SK-N-MC (cell line): ENCODE results near the gene CCDC60.

Experiments used
- DNase-seq: peaks from one replicate; pipeline ENCODE4 v3.0.0-alpha.2; 2011; ENCODE audit warnings: low read depth, low spot score
- H3K27ac ChIP-seq: fragments of 200-600 bp; sonication (generic); 2 replicates; pipeline ENCODE4 v1.5.1; 2016; ENCODE audit warnings: mixed run types
- H3K36me3 ChIP-seq: fragments of 200-600 bp; sonication (generic); 2 replicates; pipeline ENCODE4 v1.6.1; 2017; ENCODE audit warnings: antibody characterized with exemption, low read length, mixed read lengths; ENCODE audit not compliant: insufficient read depth
- H3K4me3 ChIP-seq: fragments of 200-600 bp; sonication (generic); 2 replicates; pipeline ENCODE4 v1.5.1; 2016
- H3K9ac ChIP-seq: fragments of 200-600 bp; sonication (generic); 2 replicates; pipeline ENCODE4 v1.8.0; 2017; ENCODE audit warnings: mixed run types, mixed read lengths; ENCODE audit not compliant: insufficient read length
- H3K9me3 ChIP-seq: fragments of 200-600 bp; sonication (generic); 2 replicates; pipeline ENCODE4 v1.6.1; 2017; ENCODE audit warnings: low read depth, mild to moderate bottlenecking, antibody characterized with exemption, low read length, moderate library complexity, mixed read lengths
- EZH2 ChIP-seq: fragments of 200-600 bp; sonication (generic); IDR thresholded peaks from one replicate; pipeline ENCODE4 v1.6.1; 2017; ENCODE audit warnings: antibody characterized with exemption
- FOXP2 ChIP-seq: optimal IDR thresholded peaks from 2 replicates; pipeline ENCODE3; 2011; ENCODE audit warnings: mild to moderate bottlenecking, moderate library complexity; ENCODE audit not compliant: insufficient read depth; ENCODE audit errors: extremely low read length, control extremely low read depth
- POLR2AphosphoS5 ChIP-seq: IDR thresholded peaks from 2 replicates; pipeline ENCODE4 v1.6.1; 2012; ENCODE audit warnings: mild to moderate bottlenecking, low read depth, low read length, borderline replicate concordance

The CCDC60 gene

DNA sequence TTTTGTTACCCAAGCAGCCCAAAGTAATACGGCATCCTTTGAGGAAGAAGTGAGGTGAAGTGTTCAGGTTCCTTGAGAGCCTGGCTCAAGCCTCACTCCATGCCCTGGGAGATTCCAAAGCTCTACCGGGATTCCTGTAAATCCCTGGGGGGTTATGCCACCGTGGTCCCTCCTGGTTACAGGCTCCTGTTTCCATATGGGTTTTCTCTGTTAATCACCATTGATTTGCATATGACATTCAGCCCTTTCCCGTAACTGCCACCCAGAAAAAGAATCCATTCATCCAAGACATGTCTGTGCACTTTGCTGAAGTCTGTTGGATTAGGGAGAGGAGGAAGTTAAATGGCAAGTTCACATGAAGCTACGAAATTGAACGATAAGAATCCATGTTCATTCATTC lies 27.9 kb upstream of the CCDC60 start:
- no peak for DNase-seq
- H3K4me3 ChIP-seq: no peak overlapping the region
- H3K36me3 ChIP-seq: no peaks in the 10 kb centered on the region
- TF ChIP-seq EZH2: no peak
- TF ChIP-seq FOXP2: no peak
- TF ChIP-seq POLR2AphosphoS5: no peak
- H3K9ac ChIP-seq: no peak overlapping the region
- H3K27ac ChIP-seq: no peak overlapping the region
- no peaks in the 10 kb centered on the region for H3K9me3 ChIP-seq

- Histone ChIP-seq H3K9ac (no peak overlapping the region), H3K36me3 (no peaks in the 10 kb centered on the region), H3K4me3 (no peak overlapping the region), H3K27ac (no peak overlapping the region), H3K9me3 (no peaks in the 10 kb centered on the region)
- no peak for DNase-seq
- TF ChIP-seq EZH2 (no peak), POLR2AphosphoS5 (no peak), FOXP2 (no peak)
Measured at GRCh38 chr12:119307747-119308146, 26.8 kb upstream of the CCDC60 start.

DNA sequence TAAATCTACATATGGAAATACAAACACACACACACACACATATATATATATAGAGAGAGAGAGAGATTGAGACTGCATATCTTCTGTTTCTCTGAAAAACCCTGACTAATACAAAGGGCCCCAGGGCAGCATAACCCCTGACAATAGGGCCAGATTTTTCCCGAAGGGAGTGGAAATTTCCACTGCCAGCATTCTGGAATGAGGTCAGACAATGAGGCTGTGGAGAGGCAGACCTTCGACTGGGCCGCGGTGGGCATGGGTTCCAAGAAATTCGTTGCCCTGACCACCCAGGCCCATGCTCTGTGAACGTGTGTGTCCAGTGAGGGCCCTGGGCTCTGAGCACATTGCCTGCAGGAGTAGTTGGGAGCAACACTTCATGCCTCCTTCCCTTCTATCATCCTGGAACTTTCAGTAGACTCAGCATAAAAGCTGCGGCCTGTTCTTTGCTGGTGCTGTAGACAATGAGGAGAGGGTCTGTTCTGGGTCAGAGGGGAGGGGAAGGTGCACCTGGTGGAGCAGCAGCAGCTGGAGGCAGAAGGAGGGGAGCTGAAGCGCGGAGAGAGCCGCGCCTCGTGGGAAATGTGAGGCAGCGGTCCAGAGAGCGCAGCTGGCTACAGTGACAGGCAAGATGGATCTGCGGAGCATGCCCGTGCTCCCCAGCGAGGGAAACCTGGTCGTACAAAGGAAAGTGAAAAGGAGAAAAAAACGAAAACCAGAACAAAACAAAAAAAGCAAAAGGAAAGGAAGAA lies 25.6 kb upstream of the CCDC60 start:
- H3K27ac ChIP-seq: no peak overlapping the region
- no peak for DNase-seq
- H3K4me3 ChIP-seq: no peak overlapping the region
- no peak overlapping the region for H3K9ac ChIP-seq
- H3K36me3 ChIP-seq: no peaks in the 10 kb centered on the region
- no peaks in the 10 kb centered on the region for H3K9me3 ChIP-seq
- TF ChIP-seq FOXP2: no peak
- no peak for TF ChIP-seq EZH2
- no peak for TF ChIP-seq POLR2AphosphoS5

DNA sequence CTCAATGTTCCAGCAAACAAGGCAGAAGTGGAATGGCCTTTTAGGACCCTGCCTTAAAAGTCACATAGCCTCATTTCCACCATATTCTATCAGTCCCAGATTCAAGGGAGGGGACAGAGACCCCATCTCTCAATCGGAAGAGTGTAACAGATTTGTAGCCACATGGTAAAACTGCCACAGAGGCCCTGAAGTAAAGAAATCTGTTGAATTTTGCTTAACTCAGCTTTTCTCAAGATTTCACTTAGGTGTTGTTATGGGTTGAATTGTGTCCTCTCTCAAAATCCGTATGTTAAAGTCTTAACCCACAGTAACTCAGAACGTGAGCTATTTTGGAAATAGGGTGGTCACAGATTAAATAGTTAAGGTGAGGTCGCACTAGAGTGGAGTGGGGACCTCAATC lies 22.7 kb upstream of the CCDC60 start:
- DNase-seq: no peak
- H3K4me3 ChIP-seq: no peak overlapping the region
- H3K9me3 ChIP-seq: no peaks in the 10 kb centered on the region
- no peaks in the 10 kb centered on the region for H3K36me3 ChIP-seq
- no peak overlapping the region for H3K9ac ChIP-seq
- H3K27ac ChIP-seq: no peak overlapping the region
- TF ChIP-seq POLR2AphosphoS5: no peak
- TF ChIP-seq EZH2: no peak
- TF ChIP-seq FOXP2: no peak

DNA sequence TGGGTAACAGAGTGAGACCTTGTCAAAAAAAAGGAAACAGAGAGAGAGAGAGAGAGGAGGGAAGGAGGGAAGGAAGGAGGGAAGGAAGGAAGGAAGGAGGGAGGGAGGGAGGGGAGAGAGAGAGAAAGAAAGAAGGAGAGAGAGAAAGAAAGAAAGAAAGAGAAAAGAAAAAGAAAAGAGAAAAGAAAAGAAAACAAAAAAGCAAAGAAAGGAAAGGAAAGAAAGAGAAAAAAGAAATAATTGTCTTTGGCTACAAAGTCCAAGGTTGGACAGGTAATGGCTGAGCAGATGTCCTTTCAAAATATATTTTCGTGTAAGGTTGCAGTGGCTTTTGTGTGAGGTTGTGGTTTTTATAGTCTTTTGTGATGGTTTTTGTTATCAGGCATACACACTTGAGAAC lies 21.6 kb upstream of the CCDC60 start:
- H3K27ac ChIP-seq: no peak overlapping the region
- H3K4me3 ChIP-seq: no peak overlapping the region
- H3K9me3 ChIP-seq: no peaks in the 10 kb centered on the region
- TF ChIP-seq EZH2 (no peak), POLR2AphosphoS5 (no peak), FOXP2 (no peak)
- DNase-seq: no peak
- H3K9ac ChIP-seq: no peak overlapping the region
- no peaks in the 10 kb centered on the region for H3K36me3 ChIP-seq

GRCh38 chr12:119314290-119314689 lies 20.2 kb upstream of the CCDC60 start:
- no peak for DNase-seq
- no peak overlapping the region for H3K4me3 ChIP-seq
- H3K27ac ChIP-seq: no peak overlapping the region
- no peaks in the 10 kb centered on the region for H3K36me3 ChIP-seq
- no peaks in the 10 kb centered on the region for H3K9me3 ChIP-seq
- H3K9ac ChIP-seq: no peak overlapping the region
- TF ChIP-seq POLR2AphosphoS5: no peak
- no peak for TF ChIP-seq FOXP2
- TF ChIP-seq EZH2: no peak

- Histone ChIP-seq H3K4me3 (no peak overlapping the region), H3K9me3 (no peaks in the 10 kb centered on the region), H3K36me3 (no peaks in the 10 kb centered on the region), H3K27ac (no peak overlapping the region), H3K9ac (no peak overlapping the region)
- DNase-seq: no peak
- TF ChIP-seq POLR2AphosphoS5 (no peak), EZH2 (no peak), FOXP2 (no peak)
Measured at GRCh38 chr12:119319638-119320037, 14.9 kb upstream of the CCDC60 start.

- Histone ChIP-seq H3K4me3 (no peak overlapping the region), H3K9me3 (no peaks in the 10 kb centered on the region), H3K9ac (no peak overlapping the region), H3K27ac (no peak overlapping the region), H3K36me3 (no peaks in the 10 kb centered on the region)
- TF ChIP-seq FOXP2: no peak
- no peak for TF ChIP-seq POLR2AphosphoS5
- no peak for TF ChIP-seq EZH2
- DNase-seq: no peak
Measured at GRCh38 chr12:119320678-119321077, 13.9 kb upstream of the CCDC60 start.

DNA sequence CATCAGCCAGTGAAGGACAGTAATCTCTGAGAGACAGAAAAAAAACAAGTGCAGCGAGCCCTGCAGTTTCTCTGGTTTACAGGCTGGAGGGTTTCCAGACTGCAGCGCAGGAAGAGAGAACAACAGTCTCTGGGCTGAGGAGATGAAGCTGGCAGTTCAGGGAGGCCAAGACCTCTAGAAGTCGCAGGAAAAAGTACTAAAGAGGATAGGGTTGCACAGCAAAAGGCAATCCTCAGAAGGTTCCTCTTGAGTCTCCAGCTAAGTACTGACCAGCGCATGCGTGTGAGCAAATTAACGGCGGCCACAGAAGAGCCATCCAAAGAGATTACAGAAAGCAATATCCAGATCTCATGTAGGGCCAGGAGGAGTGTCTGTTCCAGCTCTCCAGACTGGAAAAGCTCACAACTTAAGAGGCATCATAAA lies 12.2 kb upstream of the CCDC60 start:
- no peak overlapping the region for H3K27ac ChIP-seq
- no peak overlapping the region for H3K4me3 ChIP-seq
- H3K9ac ChIP-seq: no peak overlapping the region
- TF ChIP-seq EZH2 (no peak), POLR2AphosphoS5 (no peak), FOXP2 (no peak)
- DNase-seq: no peak
- H3K9me3 ChIP-seq: no peaks in the 10 kb centered on the region
- no peaks in the 10 kb centered on the region for H3K36me3 ChIP-seq

DNA sequence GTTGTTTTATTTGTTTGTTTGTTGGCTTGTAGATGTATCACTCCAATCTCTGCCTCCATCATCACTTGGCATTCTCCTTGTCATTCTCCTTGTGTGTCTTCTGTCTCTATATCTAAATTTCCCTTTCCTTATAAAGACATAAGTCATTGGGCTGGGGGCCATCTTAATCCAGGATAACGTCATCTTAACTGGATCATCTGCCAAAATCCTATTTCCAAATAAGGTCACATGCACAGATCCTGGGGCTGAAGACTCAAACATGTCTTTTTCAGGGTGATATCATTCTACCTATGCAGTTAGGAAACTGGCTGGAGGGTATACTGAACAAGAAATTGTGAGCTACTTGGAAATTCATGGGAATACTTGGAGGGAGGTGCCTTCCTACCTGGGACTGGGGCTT lies 8.7 kb upstream of the CCDC60 start:
- Histone ChIP-seq H3K9ac (no peak overlapping the region), H3K4me3 (no peak overlapping the region), H3K36me3 (no peaks in the 10 kb centered on the region), H3K27ac (no peak overlapping the region), H3K9me3 (no peaks in the 10 kb centered on the region)
- TF ChIP-seq FOXP2: no peak
- no peak for TF ChIP-seq EZH2
- TF ChIP-seq POLR2AphosphoS5: no peak
- DNase-seq: no peak
